ENCODE measurements around the gene MED16. TPM values are rescaled to one million over a fixed set of nuclear protein-coding genes. Genes with fewer than 3 reads are reported as not detected.

The MED16 gene
- total and polyA plus RNA-seq, 10 donors = 37.0 to 82.1 (median 52.7) TPM

DNA sequence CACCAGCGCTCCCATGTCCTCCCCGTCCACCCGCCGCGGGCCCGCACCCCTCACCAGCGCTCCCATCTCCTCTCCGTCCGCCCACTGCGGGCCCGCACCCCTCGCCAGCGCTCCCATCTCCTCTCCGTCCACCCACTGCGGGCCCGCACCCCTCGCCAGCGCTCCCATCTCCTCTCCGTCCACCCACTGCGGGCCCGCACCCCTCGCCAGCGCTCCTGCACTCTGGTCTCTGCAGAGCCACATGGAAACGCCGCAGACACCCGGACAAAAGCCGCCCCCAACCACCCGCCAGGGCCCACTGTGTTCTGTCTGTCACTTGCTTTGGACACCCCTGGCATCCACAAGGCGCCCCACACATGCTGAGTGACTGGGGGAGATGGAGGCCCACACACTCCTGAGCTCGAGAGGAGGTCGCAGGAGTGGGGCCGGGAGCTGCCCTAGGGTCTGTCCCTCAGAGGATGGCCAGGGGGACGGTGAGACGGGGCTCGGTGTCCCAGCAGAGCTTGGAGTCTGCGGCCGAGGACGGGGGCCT lies 26.2 kb downstream of the MED16 start:
- no peaks in the 10 kb centered on the region for H3K9me3 ChIP-seq
- no peak overlapping the region for H3K27ac ChIP-seq
- intact Hi-C loops (cut with DNase I; ENCODE audit: low total_unique reads) = loop anchor here (10.0 kb wide), 1 partner anchor 118 kb away; the partner anchor contains the start of gene WDR18
- H3K4me3 ChIP-seq = no peak overlapping the region
- H3K4me1 ChIP-seq = peaks cover 11 to 27% (median 23%) of the 10 kb centered on the region in 6 donors
- DNase-seq = no peak
- H3K36me3 ChIP-seq = peaks cover 0 to 52% (median 33%) of the 10 kb centered on the region in 6 donors
- peaks cover 0 to 19% (median 3%) of the 10 kb centered on the region in 7 donors for H3K27me3 ChIP-seq (replicated peaks in 1 of 7)
- TF ChIP-seq POLR2A (IDR thresholded peaks at IDR 0.05) (no peak), POLR2AphosphoS5 (IDR thresholded peaks at IDR 0.05) (peak in 1 of 3 donors; percentile 42)
- TF ChIP-seq, protein P1, sequence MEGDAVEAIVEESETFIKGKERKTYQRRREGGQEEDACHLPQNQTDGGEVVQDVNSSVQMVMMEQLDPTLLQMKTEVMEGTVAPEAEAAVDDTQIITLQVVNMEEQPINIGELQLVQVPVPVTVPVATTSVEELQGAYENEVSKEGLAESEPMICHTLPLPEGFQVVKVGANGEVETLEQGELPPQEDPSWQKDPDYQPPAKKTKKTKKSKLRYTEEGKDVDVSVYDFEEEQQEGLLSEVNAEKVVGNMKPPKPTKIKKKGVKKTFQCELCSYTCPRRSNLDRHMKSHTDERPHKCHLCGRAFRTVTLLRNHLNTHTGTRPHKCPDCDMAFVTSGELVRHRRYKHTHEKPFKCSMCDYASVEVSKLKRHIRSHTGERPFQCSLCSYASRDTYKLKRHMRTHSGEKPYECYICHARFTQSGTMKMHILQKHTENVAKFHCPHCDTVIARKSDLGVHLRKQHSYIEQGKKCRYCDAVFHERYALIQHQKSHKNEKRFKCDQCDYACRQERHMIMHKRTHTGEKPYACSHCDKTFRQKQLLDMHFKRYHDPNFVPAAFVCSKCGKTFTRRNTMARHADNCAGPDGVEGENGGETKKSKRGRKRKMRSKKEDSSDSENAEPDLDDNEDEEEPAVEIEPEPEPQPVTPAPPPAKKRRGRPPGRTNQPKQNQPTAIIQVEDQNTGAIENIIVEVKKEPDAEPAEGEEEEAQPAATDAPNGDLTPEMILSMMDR (IDR thresholded peaks at IDR 0.05 in 8 of 11, conservative IDR thresholded peaks at IDR 0.05 in 3 of 11) = no peak
- 83 to 91% (median 91%) methylated on average over 27 to 38 of the region's 38 CpGs for WGBS, 5 donors

DNA sequence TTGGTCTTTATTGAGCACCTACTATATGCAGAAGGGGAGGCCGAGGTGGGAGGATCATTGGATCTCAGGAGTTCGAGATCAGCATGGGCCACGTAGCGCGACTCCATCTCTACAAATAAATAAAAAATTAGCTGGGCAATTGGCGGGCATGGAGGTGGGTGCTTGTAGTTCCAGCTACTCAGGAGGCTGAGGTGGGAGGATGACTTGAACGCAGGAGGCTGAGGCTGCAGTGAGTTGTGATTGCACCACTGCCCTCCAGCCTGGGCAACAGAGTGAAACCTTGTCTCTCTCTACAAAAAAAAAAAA lies 29.7 kb downstream of the MED16 start:
- H3K9me3 ChIP-seq = no peaks in the 10 kb centered on the region
- peaks cover 11 to 57% (median 45%) of the 10 kb centered on the region in 6 donors for H3K4me1 ChIP-seq
- H3K4me3 ChIP-seq = peak overlapping the region in 5 of 8 donors; percentile 10 to 66 (median 29)
- TF ChIP-seq POLR2AphosphoS5 (IDR thresholded peaks at IDR 0.05) (no peak), POLR2A (IDR thresholded peaks at IDR 0.05) (no peak)
- TF ChIP-seq, protein P1 (IDR thresholded peaks at IDR 0.05 in 8 of 11, conservative IDR thresholded peaks at IDR 0.05 in 3 of 11) = no peak
- peak overlapping the region in 7 of 8 donors; percentile 58 to 85 (median 78) for H3K27ac ChIP-seq
- H3K36me3 ChIP-seq = peaks cover 0 to 18% (median 11%) of the 10 kb centered on the region in 6 donors
- H3K27me3 ChIP-seq (replicated peaks in 1 of 7) = peaks cover 0 to 55% (median 20%) of the 10 kb centered on the region in 7 donors
- WGBS, 5 donors = 56 to 74% (median 70%) methylated on average over 7 of the region's 7 CpGs
- intact Hi-C loops (cut with DNase I; ENCODE audit: low total_unique reads) = loop anchor here (2.0 to 10.0 kb wide), 2 partner anchors 58 to 122 kb away; partner anchors contain the start of gene WDR18
- DNase-seq = no peak

DNA sequence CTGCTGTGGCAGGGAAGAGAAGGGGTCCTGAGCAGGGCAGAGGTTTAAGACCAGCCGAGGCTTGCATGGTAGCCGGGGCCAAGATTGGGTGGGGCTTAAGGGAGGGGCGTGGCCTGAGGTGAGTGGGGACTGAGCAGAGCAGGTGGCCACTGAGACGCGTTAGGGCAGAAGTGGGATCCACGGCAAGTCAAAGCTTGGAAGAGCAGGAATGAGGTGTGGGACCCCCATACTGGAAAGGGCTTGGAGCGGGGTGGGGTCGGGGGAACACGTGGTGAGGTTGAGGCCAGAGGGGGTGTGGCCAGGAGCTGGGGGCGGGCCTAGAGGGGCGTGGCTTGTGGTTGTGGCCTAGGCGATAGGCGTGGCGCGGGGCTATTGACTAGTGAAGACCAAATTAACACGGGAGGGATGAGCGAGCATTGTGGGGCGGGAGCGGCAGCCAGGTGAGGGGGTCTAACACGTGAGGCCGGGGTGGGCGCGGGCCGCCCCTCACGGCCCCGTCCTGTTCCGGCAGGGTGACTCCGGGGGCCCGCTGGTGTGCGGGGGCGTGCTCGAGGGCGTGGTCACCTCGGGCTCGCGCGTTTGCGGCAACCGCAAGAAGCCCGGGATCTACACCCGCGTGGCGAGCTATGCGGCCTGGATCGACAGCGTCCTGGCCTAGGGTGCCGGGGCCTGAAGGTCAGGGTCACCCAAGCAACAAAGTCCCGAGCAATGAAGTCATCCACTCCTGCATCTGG lies 30.2 kb downstream of the MED16 start:
- Histone ChIP-seq H3K9me3 (no peaks in the 10 kb centered on the region), H3K36me3 (peaks cover 0 to 13% (median 6%) of the 10 kb centered on the region in 6 donors), H3K4me1 (peaks cover 11 to 57% (median 45%) of the 10 kb centered on the region in 6 donors), H3K27me3 (replicated peaks in 1 of 7) (peaks cover 0 to 58% (median 20%) of the 10 kb centered on the region in 7 donors), H3K27ac (peak overlapping the region in 3 of 8 donors; percentile 78 to 85 (median 80)), H3K4me3 (peak overlapping the region in 4 of 8 donors; percentile 25 to 66 (median 30))
- peak; percentile 92 for DNase-seq
- intact Hi-C loops (cut with DNase I; ENCODE audit: low total_unique reads) = loop anchor here (2.0 to 10.0 kb wide), 2 partner anchors 58 to 122 kb away; partner anchors contain the start of gene WDR18
- TF ChIP-seq POLR2A (IDR thresholded peaks at IDR 0.05) (no peak), POLR2AphosphoS5 (IDR thresholded peaks at IDR 0.05) (peak in 2 of 3 donors; percentile 29 to 65)
- 6 to 12% (median 9%) methylated on average over 32 to 48 of the region's 48 CpGs for WGBS, 5 donors

DNA sequence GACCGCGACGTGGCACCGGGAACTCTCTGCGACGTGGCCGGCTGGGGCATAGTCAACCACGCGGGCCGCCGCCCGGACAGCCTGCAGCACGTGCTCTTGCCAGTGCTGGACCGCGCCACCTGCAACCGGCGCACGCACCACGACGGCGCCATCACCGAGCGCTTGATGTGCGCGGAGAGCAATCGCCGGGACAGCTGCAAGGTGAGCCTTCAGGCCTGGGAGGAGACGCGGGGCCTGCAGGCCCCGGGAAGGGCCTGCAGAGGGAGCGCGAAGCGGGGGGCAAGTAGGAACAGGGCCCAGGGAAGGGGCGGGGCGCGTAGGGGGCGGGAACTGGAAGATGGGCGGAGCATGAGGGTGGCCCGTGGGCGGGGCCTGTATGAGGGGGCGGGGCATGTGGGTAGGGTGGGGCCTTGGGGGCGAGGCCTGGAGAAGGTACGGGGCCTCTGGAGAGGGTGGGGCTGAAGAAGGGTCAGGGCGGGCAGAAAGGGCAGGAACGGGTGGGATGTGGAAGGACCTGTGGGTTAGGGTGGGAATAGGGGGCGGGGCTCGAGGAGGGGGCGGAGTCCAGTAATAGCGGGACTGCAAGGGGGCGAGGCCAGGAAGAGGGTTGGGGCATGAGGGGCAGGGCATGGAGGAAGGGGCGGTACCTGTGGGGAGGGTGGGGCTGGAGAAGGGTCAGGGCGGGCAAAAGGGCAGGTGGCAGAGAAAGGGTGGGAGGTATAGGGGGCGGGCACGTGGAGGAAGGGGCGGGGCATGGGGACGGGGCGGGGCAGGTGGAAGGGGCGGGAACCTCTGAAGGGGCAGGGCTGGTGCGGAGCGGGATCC lies 31.0 kb downstream of the MED16 start:
- Histone ChIP-seq H3K27me3 (replicated peaks in 1 of 7) (peaks cover 0 to 58% (median 20%) of the 10 kb centered on the region in 7 donors), H3K9me3 (no peaks in the 10 kb centered on the region), H3K27ac (peak overlapping the region in 1 of 8 donors; percentile 85), H3K4me3 (peak overlapping the region in 2 of 8 donors; percentile 31 to 66), H3K36me3 (peaks cover 0 to 5% (median 0%) of the 10 kb centered on the region in 6 donors), H3K4me1 (peaks cover 11 to 64% (median 46%) of the 10 kb centered on the region in 6 donors)
- 15 to 29% (median 18%) methylated on average over 48 to 60 of the region's 60 CpGs for WGBS, 5 donors
- TF ChIP-seq POLR2A (IDR thresholded peaks at IDR 0.05) = no peak
- no peak for TF ChIP-seq POLR2AphosphoS5 (IDR thresholded peaks at IDR 0.05)
- TF ChIP-seq, protein P1 (IDR thresholded peaks at IDR 0.05 in 8 of 11, conservative IDR thresholded peaks at IDR 0.05 in 3 of 11) = no peak
- intact Hi-C loops (cut with DNase I; ENCODE audit: low total_unique reads) = loop anchor here (2.0 to 10.0 kb wide), 2 partner anchors 59 to 123 kb away; partner anchors contain the start of gene WDR18
- DNase-seq = peak; percentile 88
